GM23248 (cell line): ENCODE data around the gene DIP2A.

Experiments
- EZH2 ChIP-seq: fragments of 200-600 bp; sonication (generic); IDR thresholded peaks from 2 replicates; pipeline ENCODE4 v1.6.1; 2018; ENCODE audit warnings: antibody characterized with exemption, mild to moderate bottlenecking; ENCODE audit not compliant: insufficient read depth, poor library complexity, severe bottlenecking
- EZH2phosphoT487 ChIP-seq: fragments of 200-600 bp; sonication (generic); IDR thresholded peaks from 2 replicates; pipeline ENCODE4 v1.6.1; 2018; ENCODE audit warnings: antibody characterized with exemption, moderate library complexity, mild to moderate bottlenecking, low read depth; ENCODE audit not compliant: insufficient read depth

GRCh38 chr21:46493828-46494227 is 35.1 kb downstream of the DIP2A start:
- TF ChIP-seq EZH2phosphoT487 (no peak), EZH2 (no peak)
